Occipital lobe (tissue), 2 donors: ENCODE data around the gene RPIA. TPM values are rescaled to one million over a fixed set of nuclear protein-coding genes. Genes with fewer than 3 reads are reported as not detected.
"Not testable (repeated sequence)": the region's sequence is repeated elsewhere in the genome, so short reads cannot be mapped to it uniquely, and the experiment has no call there.

Experiments used
- DNase-seq: peaks from one replicate; lab custom pipeline; 2025; lab: John Stamatoyannopoulos, UW
- total RNA-seq: library from RNA; depleted of rRNA; stranded (reverse); fragments of >200 nt; gene quantifications from one replicate; pipeline ENCODE4 v1.2.3, GENCODE V29; 2014

The RPIA gene
- total RNA-seq = 10.5 TPM

DNA sequence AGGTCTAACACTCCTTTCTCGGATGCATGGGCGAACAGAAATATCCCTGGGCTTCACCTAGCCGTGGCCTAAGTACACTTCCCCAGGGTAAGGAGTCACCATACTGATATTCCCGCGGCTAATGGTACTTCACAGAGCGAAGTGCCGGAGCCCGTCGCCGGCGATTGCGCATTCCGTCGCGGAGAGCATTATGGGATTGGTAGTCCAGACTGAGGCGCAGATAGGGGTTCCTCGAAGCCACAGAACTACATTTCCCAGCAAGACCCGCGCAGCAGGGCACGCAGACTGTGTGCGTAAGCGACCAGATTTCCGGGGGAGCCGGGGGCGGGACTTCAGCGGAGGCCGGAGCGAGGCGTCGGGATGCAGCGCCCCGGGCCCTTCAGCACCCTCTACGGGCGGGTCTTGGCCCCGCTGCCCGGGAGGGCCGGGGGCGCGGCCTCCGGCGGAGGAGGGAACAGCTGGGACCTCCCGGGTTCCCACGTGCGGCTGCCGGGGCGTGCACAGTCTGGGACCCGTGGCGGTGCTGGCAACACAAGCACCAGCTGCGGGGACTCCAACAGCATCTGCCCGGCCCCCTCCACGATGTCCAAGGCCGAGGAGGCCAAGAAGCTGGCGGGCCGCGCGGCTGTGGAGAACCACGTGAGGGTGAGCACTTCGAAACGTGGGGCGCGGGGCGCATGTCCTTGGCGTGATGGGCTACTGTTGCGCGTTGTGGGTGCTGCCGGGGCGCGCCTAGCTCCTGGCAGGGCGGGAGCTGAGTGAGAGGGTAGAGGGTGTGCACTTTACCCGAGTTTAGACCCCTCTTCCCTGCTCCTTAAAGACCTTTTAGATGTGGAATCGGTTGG is at the start of gene RPIA:
RPIA (plus strand) TSS at position 335 of the 845 bp plus-strand sequence; CDS start at position 361, 26 bp downstream.
- peak; percentile 98 for DNase-seq

DNA sequence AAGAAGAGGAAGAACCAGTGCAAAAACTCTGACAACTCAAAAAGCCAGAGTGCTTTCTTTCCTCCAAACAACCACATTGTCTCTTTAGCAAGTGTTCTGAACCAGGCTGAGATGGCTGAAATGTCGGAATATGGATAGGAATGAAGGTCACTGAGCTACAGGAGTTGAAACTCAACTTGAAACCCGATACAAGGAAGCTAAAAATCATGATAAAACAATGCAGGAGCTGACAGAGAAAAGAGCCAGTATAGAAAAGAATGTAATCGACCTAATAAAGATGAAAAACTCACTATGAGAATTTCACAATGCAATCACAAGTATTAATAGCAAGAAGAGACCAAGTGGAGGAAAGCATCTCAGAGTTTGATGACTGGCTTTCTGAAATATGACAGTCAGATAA is 49.2 kb upstream of the RPIA start:
- DNase-seq = no peak

GRCh38 chr2:88645291-88645882 is 46.1 kb upstream of the RPIA start:
- DNase-seq = not testable (repeated sequence)

DNA sequence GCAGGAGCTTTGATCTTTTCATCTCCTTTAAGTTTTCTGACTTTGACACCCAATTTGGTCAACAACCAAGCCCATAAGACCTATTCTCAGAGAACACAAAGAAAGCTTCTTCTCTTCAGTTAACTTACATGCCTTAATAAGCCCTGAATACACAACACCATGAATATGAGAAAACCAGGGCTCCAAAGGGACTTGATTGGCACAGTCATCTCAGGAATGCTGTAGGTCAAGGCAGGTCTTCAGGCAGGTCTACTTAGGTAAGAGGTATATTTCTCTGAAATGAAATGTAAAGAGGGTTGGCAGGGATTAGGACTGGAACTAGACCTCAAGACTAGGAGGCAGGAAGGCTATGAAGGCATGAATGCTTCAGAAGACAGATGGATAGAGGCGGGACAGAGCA is 39.8 kb upstream of the RPIA start:
- no peak for DNase-seq

DNA sequence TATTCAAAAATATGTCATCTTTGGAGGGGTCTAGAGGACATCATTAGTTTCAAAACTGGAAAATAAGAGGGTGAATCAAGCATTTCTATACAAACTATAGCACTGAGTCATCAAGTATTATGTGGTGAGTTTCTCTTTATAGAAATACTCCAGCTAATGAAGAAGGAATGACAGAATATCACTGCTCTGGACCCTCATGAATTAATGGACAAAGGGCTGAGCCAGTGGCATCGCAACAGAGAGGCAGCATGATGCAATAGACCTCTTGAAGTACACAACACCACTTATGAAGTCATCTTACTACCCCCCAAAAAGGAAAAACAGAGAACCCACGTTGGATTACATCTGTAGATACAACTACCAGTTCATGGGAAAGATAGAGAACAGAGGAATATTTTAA is 36.8 kb upstream of the RPIA start:
- no peak for DNase-seq

DNA sequence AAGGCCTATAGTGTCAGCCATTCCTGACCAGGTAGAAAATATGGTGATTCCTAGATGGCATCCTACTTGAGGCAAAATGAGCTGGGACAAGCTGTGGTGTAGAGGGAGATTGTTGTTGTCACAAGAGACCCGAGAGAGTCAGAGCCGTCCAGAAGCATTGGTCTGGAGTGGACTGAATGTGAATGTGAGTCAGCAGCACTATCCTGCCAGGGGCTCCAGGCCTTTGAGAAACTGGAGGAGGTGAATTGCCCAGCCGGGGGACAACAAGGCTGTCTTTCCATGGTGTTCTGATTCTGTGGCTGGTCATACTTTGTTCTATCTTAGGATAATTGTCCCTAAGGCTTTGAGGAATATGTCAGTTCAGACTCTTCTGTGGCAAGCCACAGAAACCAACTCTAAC is 34.8 kb upstream of the RPIA start:
- no peak for DNase-seq

GRCh38 chr2:88657131-88657530 is 34.3 kb upstream of the RPIA start:
- DNase-seq = no peak

- DNase-seq = no peak
Measured at GRCh38 chr2:88658326-88658725, 33.1 kb upstream of the RPIA start.

DNA sequence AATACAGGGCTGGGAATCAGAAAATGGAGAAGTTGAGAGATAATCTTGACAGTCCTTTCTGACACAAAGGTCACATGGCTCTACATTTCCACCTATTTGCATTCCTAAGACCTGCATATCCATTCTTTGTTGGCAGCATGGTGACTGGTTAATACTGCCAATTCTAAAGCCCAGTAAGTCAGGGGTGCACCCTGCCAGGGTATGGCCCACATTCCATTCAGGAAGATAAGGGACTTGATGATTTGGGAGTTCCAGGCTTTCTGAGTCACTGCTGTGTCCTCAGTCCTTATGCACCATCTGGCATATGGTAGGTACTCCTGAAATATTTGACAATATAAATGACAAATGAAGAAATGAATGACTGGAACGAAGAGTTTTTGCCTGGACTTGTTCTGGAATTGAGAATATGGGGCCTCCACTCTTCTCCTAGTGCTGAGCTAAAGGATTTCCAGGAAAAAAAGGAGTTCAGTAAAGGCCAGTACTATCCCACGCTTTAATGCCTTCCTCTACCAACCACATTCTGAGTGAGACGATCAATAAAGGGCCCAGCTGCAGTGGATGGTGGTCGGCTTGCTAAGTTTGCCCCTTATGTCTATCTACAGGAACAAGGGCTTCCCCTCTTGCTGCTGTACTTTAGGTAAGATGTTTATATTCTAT is 32.5 kb upstream of the RPIA start:
- no peak for DNase-seq

- no peak for DNase-seq
Measured at GRCh38 chr2:88659538-88659915, 31.9 kb upstream of the RPIA start.

GRCh38 chr2:88660622-88661021 is 30.9 kb upstream of the RPIA start:
- DNase-seq = no peak

DNA sequence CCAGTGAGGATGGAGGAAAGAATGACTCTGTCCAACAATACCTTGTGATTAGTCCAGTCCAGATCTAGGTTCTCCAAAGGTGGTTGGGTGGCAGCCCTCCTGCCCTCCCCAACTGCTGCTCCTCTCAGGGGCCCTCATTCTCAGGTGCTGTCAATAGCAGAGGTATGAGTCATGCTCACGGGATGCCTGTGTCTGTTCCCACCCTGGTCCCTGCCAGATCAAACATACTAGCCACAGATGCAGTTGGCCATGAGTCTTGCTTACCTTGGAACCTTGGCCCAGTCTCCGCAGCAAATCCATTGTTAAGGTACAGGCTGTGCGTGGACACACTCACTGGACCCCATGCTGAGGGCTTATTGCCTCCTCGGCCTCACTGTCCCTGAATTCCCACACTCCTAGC is 24.9 kb upstream of the RPIA start:
- no peak for DNase-seq

DNA sequence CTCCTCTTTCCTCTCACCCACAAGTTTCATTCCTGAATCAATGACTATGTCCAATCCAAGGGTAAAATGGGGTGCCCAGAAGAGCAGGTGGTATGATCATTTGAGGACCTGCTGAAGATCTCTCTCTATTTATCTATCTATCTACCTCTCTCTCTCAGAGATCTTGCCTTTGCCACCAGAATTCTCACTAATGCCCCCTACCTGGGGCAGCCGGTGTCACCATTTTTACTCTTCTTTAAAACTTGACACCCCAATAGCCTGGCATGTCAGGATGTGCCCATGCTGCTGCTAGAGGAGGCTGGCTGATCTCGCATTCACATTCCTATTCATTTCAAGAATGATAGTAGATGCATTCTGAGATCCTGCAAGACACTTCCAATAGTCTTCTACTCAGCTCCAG is 24.3 kb upstream of the RPIA start:
- no peak for DNase-seq

DNA sequence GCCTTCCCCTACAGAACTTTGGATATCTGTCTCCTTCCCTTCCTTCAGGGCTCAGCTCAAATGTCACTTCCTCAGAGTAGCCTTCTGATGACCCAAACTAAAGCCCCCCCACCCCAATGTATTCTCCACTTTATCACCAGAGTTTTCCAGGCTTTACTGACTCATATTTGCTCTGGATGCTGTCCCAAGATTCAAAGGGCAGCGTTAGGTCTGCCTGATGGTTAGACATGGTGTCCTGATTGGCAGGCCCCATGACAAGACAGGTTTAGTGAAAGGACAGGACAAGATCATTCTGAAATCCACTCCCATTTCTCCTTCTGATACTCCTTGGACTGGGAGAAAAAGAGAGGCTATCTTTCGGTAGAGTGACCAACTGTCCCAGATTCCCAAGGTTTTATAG is 22.6 kb upstream of the RPIA start:
- DNase-seq = no peak

DNA sequence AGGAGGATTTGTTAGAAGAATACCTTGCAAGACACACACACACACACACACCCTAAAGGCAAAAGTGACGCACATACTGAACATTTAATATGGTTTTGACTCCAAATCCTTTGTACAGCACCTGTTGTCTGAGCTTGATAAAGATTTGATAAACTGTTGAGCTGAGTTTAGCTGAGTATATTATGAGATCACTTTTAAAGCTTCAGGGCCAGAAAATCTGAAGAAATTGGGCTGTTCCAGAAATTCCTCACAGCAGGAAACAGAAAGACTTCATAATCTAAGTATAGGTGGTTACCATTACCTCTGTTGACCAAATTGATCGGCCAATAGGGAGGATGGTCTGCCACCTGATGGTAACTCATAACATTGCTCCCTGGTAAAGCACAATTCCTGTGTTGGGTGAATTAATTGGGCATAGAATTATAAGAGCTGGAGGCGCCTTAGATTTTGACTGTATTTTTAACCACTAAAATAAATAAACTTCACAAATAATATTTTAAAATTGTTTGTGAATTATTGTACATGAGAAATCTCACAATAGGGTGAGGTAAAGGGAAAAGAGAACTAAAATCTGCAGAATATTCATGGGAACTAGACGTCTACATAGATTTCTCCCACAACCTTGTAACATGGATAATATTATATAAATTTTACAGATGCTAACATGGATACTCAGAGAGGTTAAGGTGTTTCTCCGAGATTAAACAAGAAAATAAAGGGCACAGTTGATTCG is 21.8 kb upstream of the RPIA start:
- DNase-seq = no peak

DNA sequence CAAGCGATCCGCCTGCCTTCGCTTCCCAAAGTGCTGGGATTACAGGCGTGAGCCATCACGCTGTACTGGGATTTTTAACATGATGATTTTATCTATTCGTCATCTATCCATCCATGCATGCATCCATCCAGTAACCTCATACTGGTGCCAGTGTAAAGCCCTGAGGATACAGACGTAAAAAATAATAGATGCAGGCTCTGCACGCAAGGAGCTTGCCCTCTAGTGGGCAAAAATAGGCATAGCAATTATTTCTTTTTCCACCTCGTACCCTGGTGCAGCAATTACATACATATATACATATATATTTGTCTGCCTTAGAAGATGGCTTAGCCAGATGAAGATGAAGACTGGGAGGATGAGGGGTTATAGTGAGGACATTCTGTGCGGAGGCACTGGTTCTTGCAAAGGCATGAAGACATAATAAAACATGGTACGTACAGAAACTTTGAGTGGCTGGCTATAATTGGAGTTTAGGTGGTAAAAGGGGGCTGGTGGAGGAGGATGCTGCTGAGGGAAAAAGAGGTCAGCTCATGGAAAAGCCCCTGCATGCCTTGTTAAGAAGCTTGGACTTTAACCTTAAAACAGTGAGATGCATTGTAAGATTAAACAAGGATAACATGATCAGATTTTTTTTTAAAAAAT is 19.6 kb upstream of the RPIA start:
- DNase-seq = no peak

- no peak for DNase-seq
Measured at GRCh38 chr2:88673363-88673762, 18.1 kb upstream of the RPIA start.

- DNase-seq = no peak
Measured at GRCh38 chr2:88680266-88680902, 11.1 kb upstream of the RPIA start.

GRCh38 chr2:88680916-88681315 is 10.6 kb upstream of the RPIA start:
- DNase-seq = no peak

DNA sequence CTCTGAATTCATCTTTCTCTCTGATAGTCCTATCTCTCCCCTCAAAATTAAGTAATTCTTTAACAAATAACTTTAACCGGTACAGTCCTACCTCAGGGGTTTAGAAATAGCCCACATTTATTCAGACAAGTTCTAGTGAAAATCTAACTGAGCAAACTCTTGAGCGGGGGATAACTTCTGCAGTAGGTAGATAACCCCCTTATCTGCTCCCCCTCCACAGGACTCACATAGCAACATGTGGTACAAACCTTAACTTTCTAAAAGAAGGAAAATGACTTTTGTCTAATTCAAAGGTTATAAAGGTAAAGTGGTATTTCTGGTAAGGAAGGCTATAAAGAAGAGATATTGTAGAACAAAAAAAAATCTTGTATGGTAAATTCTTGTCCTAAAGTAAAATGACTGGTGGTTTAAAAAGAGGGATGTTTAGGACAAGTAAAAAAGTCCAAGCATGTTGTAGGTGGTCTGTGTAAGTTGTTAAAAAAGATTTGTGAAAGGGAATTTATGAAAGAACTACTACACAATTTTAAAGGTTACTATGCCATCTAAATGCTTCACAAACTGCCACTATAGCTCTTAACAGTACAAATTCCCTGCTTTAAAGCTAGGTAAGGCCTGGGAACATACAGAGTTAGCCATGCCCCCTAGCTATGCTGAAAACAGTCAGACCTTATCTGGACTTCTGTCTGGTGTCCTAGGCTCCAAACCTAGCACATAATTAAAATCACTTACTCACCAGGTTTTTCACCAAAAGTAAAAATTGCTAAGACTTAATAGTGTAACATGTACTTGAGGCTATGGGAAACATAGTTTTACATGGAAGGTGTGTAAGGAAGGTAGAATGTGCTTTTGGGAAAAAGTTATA is 8.1 kb upstream of the RPIA start:
- no peak for DNase-seq
